Measurements from ENCODE around the gene KASH5. TPM values are rescaled to one million over a fixed set of nuclear protein-coding genes. Genes with fewer than 3 reads are reported as not detected.

The KASH5 gene
- total RNA-seq, 1 experiment from 2014 or later: 1.00 TPM

- BruUV-seq (replicated peaks): no TSS peak
- CTCF ChIA-PET: interaction anchor here (0.6 kb wide), 1 partner anchor 28 kb away, joined by 6 read pairs; no protein-coding TSS in a partner anchor
- Histone ChIP-seq H3K27me3 (replicated peaks; ENCODE audit: control insufficient read depth, insufficient read depth, low read length) (peaks cover 6% of the 10 kb centered on the region), H3K9me3 (no peaks in the 10 kb centered on the region), H3K36me3 (ENCODE audit: control insufficient read depth, insufficient read depth, low read length) (no peaks in the 10 kb centered on the region), H3K4me1 (0 out of 2 replicates have a peak, but pooled peaks cover 3% of the 10 kb centered on the region), H3K4me3 (ENCODE audit: low read depth, low read length) (peak within 1 kb of the TSS; percentile 65)
- H3K4me3 Mint-ChIP-seq (ENCODE audit: unreplicated experiment): peak within 1 kb of the TSS; percentile 79
- H3K27ac Mint-ChIP-seq (ENCODE audit: unreplicated experiment): peak within 1 kb of the TSS; percentile 46
- intact Hi-C loops (cut with micrococcal nuclease; ENCODE audit: unreplicated experiment): no loop called here
- H3K9me3 Mint-ChIP-seq (ENCODE audit: unreplicated experiment): peaks cover 8% of the 10 kb centered on the region
- peaks cover 23% of the 10 kb centered on the region for H3K4me1 Mint-ChIP-seq (ENCODE audit: low read depth, unreplicated experiment)
- peaks cover 45% of the 10 kb centered on the region for H3K27me3 Mint-ChIP-seq (ENCODE audit: insufficient read depth, unreplicated experiment)
- H3K36me3 Mint-ChIP-seq (ENCODE audit: insufficient read depth, unreplicated experiment): peaks cover 13% of the 10 kb centered on the region
- POLR2A ChIA-PET: no interaction called here
- peak in 1 of 2 experiments; percentile 43 for DNase-seq
- no peak for TF ChIP-seq CTCF (IDR thresholded peaks at IDR 0.05; ENCODE audit: insufficient read depth in 1 of 2, low read depth in 1 of 2, low read length in 1 of 2, severe bottlenecking in 1 of 2, unreplicated experiment in 1 of 2)
These were observed 53.3 kb downstream of the KASH5 start, which contains the start of gene SLC17A7 for GRCh38 chr19:49441210-49441959. Gene SLC17A7, minus strand, starts transcription at chr19:49441527. Its CDS starts 148 bp downstream, at chr19:49441379.

GRCh38 chr19:49441960-49442350, 53.9 kb downstream of the KASH5 start:
- TF ChIP-seq CTCF (IDR thresholded peaks at IDR 0.05; ENCODE audit: insufficient read depth in 1 of 2, low read depth in 1 of 2, low read length in 1 of 2, severe bottlenecking in 1 of 2, unreplicated experiment in 1 of 2): no peak
- BruUV-seq (replicated peaks): no TSS peak
- Histone ChIP-seq H3K4me1 (0 out of 2 replicates have a peak, but pooled peaks cover 3% of the 10 kb centered on the region), H3K9me3 (no peaks in the 10 kb centered on the region), H3K27me3 (replicated peaks; ENCODE audit: control insufficient read depth, insufficient read depth, low read length) (peaks cover 6% of the 10 kb centered on the region), H3K36me3 (ENCODE audit: control insufficient read depth, insufficient read depth, low read length) (no peaks in the 10 kb centered on the region), H3K4me3 (ENCODE audit: low read depth, low read length) (peak overlapping the region; percentile 65)
- H3K4me1 Mint-ChIP-seq (ENCODE audit: low read depth, unreplicated experiment): peaks cover 23% of the 10 kb centered on the region
- H3K27ac Mint-ChIP-seq (ENCODE audit: unreplicated experiment): peak overlapping the region; percentile 46
- no peak for DNase-seq
- peaks cover 8% of the 10 kb centered on the region for H3K9me3 Mint-ChIP-seq (ENCODE audit: unreplicated experiment)
- H3K36me3 Mint-ChIP-seq (ENCODE audit: insufficient read depth, unreplicated experiment): peaks cover 19% of the 10 kb centered on the region
- peak overlapping the region; percentile 79 for H3K4me3 Mint-ChIP-seq (ENCODE audit: unreplicated experiment)
- intact Hi-C loops (cut with micrococcal nuclease; ENCODE audit: unreplicated experiment): no loop called here
- CTCF ChIA-PET: interaction anchor here (0.6 to 0.9 kb wide), 2 partner anchors 17 to 28 kb away, joined by 6 read pairs; partner anchors contain the start of gene GFY
- POLR2A ChIA-PET: no interaction called here
- peaks cover 43% of the 10 kb centered on the region for H3K27me3 Mint-ChIP-seq (ENCODE audit: insufficient read depth, unreplicated experiment)

DNA sequence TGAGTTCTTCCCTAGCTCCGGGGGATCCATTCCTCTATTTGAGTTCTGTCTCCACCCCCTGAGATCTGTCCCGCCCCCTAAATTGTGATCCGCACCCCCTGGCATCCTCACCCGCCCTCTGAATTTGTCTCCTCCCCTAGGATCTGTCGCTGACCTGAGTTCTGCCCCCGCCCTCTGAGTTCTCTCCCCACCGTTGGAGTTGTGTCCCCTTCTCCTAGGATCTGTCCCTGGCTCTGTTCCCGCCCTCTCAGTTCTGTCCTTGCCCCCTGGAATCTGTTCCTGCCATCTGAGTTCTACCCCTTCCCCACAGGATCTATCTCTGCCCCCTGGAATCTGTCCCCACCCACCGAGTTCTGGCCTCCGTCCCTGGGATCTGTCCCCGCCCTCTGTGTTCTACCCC, 54.3 kb downstream of the KASH5 start:
- Mint-ChIP-seq H3K9me3 (ENCODE audit: unreplicated experiment) (peaks cover 8% of the 10 kb centered on the region), H3K36me3 (ENCODE audit: insufficient read depth, unreplicated experiment) (peaks cover 19% of the 10 kb centered on the region), H3K27ac (ENCODE audit: unreplicated experiment) (peak overlapping the region; percentile 46), H3K4me3 (ENCODE audit: unreplicated experiment) (peak overlapping the region; percentile 79), H3K27me3 (ENCODE audit: insufficient read depth, unreplicated experiment) (peaks cover 41% of the 10 kb centered on the region), H3K4me1 (ENCODE audit: low read depth, unreplicated experiment) (peaks cover 23% of the 10 kb centered on the region)
- ChIA-PET POLR2A (interaction anchor here (0.5 to 1.0 kb wide), 3 partner anchors 10 to 72 kb away, joined by 3 to 8 read pairs (median 6); partner anchors contain the start of gene ALDH16A1), CTCF (interaction anchor here (0.5 to 1.3 kb wide), 15 partner anchors 9 to 449 kb away, joined by 3 to 8 read pairs (median 5); partner anchors contain the start of genes GFY, GYS1, KASH5 and PIH1D1)
- DNase-seq: no peak
- intact Hi-C loops (cut with micrococcal nuclease; ENCODE audit: unreplicated experiment): no loop called here
- no peaks in the 10 kb centered on the region for H3K36me3 ChIP-seq (ENCODE audit: control insufficient read depth, insufficient read depth, low read length)
- no TSS peak for BruUV-seq (replicated peaks)
- peaks cover 6% of the 10 kb centered on the region for H3K27me3 ChIP-seq (replicated peaks; ENCODE audit: control insufficient read depth, insufficient read depth, low read length)
- TF ChIP-seq CTCF (IDR thresholded peaks at IDR 0.05; ENCODE audit: insufficient read depth in 1 of 2, low read depth in 1 of 2, low read length in 1 of 2, severe bottlenecking in 1 of 2, unreplicated experiment in 1 of 2): no peak
- H3K4me1 ChIP-seq: 0 out of 2 replicates have a peak, but pooled peaks cover 3% of the 10 kb centered on the region
- peak overlapping the region; percentile 65 for H3K4me3 ChIP-seq (ENCODE audit: low read depth, low read length)
- no peaks in the 10 kb centered on the region for H3K9me3 ChIP-seq
